HG03159 (cell line): ENCODE results near the gene WFDC2.

Source experiments
- ATAC-seq: cut with Tn5 transposase; IDR thresholded peaks from one replicate; pipeline ENCODE4 v1.9.1; 2021; ENCODE audit warnings: mild to moderate bottlenecking, moderate library complexity; ENCODE audit not compliant: unreplicated experiment

The WFDC2 gene

GRCh38 chr20:45495501-45495941, 26.0 kb downstream of the WFDC2 start:
- no peak for ATAC-seq

GRCh38 chr20:45496166-45496565, 26.6 kb downstream of the WFDC2 start:
- no peak for ATAC-seq

GRCh38 chr20:45497971-45498494, 28.5 kb downstream of the WFDC2 start:
- no peak for ATAC-seq

GRCh38 chr20:45500022-45500421, 30.5 kb downstream of the WFDC2 start:
- ATAC-seq, result no peak

- ATAC-seq, result no peak
Observed at GRCh38 chr20:45501600-45501999, 32.0 kb downstream of the WFDC2 start.

- ATAC-seq, result no peak
Observed at GRCh38 chr20:45502561-45502960, 33.0 kb downstream of the WFDC2 start.

- ATAC-seq, result no peak
Observed at GRCh38 chr20:45503403-45503802, 33.9 kb downstream of the WFDC2 start.

GRCh38 chr20:45506398-45506797, 36.8 kb downstream of the WFDC2 start:
- ATAC-seq, result no peak

- no peak for ATAC-seq
Observed at GRCh38 chr20:45507011-45507820, 37.7 kb downstream of the WFDC2 start.

- ATAC-seq, result no peak
Observed at GRCh38 chr20:45508068-45508886, 38.7 kb downstream of the WFDC2 start.

- no peak for ATAC-seq
Observed at GRCh38 chr20:45509091-45509490, 39.5 kb downstream of the WFDC2 start.

- no peak for ATAC-seq
Observed at GRCh38 chr20:45510242-45510862, 40.8 kb downstream of the WFDC2 start.

GRCh38 chr20:45515147-45515913, 45.8 kb downstream of the WFDC2 start, which contains the start of gene SPINT3:
Gene SPINT3, minus strand, starts transcription at chr20:45515622. Its CDS starts 14 bp downstream, at chr20:45515608.
- ATAC-seq, result no peak

GRCh38 chr20:45518282-45518681, 48.7 kb downstream of the WFDC2 start:
- no peak for ATAC-seq

GRCh38 chr20:45523821-45524220, 54.3 kb downstream of the WFDC2 start:
- no peak for ATAC-seq

- no peak for ATAC-seq
Observed at GRCh38 chr20:45527294-45527693, 57.7 kb downstream of the WFDC2 start.
